SK-N-SH treated with all-trans-retinoic acid at 6 μM for 48 hours (cell line): ENCODE results near the gene MAML2.

Experiments
- ARNTL ChIP-seq: fragments of 450-650 bp; formaldehyde crosslinking; IDR thresholded peaks from 2 replicates; pipeline ENCODE4 v1.5.0; 2020; ENCODE audit warnings: low read depth, mild to moderate bottlenecking, moderate library complexity, borderline replicate concordance
- CREB5 ChIP-seq: fragments of 250-450 bp; sonication (Bioruptor Pico); IDR thresholded peaks from 2 replicates; pipeline ENCODE4 v1.5.1; 2020; ENCODE audit warnings: low read depth, mild to moderate bottlenecking, moderate library complexity
- ESRRG ChIP-seq: fragments of 250-450 bp; sonication (Bioruptor Pico); IDR thresholded peaks from 2 replicates; pipeline ENCODE4 v1.6.1; 2021; ENCODE audit warnings: mild to moderate bottlenecking
- ZFP3 ChIP-seq: fragments of 250-450 bp; sonication (Bioruptor Pico); IDR thresholded peaks from 2 replicates; pipeline ENCODE4 v1.5.0; 2020; ENCODE audit warnings: mild to moderate bottlenecking, moderate library complexity
- ZFP30 ChIP-seq: fragments of 450-650 bp; formaldehyde crosslinking; IDR thresholded peaks from 2 replicates; pipeline ENCODE4 v1.5.0; 2022; ENCODE audit warnings: mild to moderate bottlenecking, moderate library complexity
- ZNF565 ChIP-seq: fragments of 450-650 bp; formaldehyde crosslinking; conservative IDR thresholded peaks from 2 replicates; pipeline ENCODE4 v1.5.0; 2020; ENCODE audit warnings: low read depth, mild to moderate bottlenecking, moderate library complexity
- ZNF8 ChIP-seq: fragments of 450-650 bp; formaldehyde crosslinking; IDR thresholded peaks from 2 replicates; pipeline ENCODE4 v1.5.0; 2020; ENCODE audit warnings: mild to moderate bottlenecking, moderate library complexity
- TF ChIP-seq, protein P1 (sequence below): fragments of 250-450 bp; sonication (Bioruptor Pico); IDR thresholded peaks from 2 replicates; pipeline ENCODE4 v1.5.0; 2020; ENCODE audit warnings: mild to moderate bottlenecking, moderate library complexity
- TF ChIP-seq, protein P2 (sequence below): fragments of 250-450 bp; sonication (Bioruptor Pico); IDR thresholded peaks from 2 replicates; pipeline ENCODE4 v1.5.1; 2021; ENCODE audit warnings: mild to moderate bottlenecking, moderate library complexity
- TF ChIP-seq, protein P3 (sequence below): fragments of 250-450 bp; sonication (Bioruptor Pico); IDR thresholded peaks from 2 replicates; pipeline ENCODE4 v1.8.0; 2020; ENCODE audit warnings: mild to moderate bottlenecking, moderate library complexity, borderline replicate concordance

GRCh38 chr11:96197801-96198701, 144.9 kb downstream of the MAML2 start:
- TF ChIP-seq, protein P1, sequence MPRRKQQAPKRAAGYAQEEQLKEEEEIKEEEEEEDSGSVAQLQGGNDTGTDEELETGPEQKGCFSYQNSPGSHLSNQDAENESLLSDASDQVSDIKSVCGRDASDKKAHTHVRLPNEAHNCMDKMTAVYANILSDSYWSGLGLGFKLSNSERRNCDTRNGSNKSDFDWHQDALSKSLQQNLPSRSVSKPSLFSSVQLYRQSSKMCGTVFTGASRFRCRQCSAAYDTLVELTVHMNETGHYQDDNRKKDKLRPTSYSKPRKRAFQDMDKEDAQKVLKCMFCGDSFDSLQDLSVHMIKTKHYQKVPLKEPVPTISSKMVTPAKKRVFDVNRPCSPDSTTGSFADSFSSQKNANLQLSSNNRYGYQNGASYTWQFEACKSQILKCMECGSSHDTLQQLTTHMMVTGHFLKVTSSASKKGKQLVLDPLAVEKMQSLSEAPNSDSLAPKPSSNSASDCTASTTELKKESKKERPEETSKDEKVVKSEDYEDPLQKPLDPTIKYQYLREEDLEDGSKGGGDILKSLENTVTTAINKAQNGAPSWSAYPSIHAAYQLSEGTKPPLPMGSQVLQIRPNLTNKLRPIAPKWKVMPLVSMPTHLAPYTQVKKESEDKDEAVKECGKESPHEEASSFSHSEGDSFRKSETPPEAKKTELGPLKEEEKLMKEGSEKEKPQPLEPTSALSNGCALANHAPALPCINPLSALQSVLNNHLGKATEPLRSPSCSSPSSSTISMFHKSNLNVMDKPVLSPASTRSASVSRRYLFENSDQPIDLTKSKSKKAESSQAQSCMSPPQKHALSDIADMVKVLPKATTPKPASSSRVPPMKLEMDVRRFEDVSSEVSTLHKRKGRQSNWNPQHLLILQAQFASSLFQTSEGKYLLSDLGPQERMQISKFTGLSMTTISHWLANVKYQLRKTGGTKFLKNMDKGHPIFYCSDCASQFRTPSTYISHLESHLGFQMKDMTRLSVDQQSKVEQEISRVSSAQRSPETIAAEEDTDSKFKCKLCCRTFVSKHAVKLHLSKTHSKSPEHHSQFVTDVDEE (CRISPR knock-in tag): no peak
- no peak for TF ChIP-seq ARNTL
- TF ChIP-seq ZFP30 (CRISPR knock-in tag): no peak
- TF ChIP-seq ZNF565: no peak
- no peak for TF ChIP-seq ZFP3
- no peak for TF ChIP-seq ZNF8
- TF ChIP-seq, protein P2, sequence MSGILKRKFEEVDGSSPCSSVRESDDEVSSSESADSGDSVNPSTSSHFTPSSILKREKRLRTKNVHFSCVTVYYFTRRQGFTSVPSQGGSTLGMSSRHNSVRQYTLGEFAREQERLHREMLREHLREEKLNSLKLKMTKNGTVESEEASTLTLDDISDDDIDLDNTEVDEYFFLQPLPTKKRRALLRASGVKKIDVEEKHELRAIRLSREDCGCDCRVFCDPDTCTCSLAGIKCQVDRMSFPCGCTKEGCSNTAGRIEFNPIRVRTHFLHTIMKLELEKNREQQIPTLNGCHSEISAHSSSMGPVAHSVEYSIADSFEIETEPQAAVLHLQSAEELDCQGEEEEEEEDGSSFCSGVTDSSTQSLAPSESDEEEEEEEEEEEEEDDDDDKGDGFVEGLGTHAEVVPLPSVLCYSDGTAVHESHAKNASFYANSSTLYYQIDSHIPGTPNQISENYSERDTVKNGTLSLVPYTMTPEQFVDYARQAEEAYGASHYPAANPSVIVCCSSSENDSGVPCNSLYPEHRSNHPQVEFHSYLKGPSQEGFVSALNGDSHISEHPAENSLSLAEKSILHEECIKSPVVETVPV (CRISPR knock-in tag): no peak
- no peak for TF ChIP-seq CREB5 (CRISPR knock-in tag)
- TF ChIP-seq, protein P3, sequence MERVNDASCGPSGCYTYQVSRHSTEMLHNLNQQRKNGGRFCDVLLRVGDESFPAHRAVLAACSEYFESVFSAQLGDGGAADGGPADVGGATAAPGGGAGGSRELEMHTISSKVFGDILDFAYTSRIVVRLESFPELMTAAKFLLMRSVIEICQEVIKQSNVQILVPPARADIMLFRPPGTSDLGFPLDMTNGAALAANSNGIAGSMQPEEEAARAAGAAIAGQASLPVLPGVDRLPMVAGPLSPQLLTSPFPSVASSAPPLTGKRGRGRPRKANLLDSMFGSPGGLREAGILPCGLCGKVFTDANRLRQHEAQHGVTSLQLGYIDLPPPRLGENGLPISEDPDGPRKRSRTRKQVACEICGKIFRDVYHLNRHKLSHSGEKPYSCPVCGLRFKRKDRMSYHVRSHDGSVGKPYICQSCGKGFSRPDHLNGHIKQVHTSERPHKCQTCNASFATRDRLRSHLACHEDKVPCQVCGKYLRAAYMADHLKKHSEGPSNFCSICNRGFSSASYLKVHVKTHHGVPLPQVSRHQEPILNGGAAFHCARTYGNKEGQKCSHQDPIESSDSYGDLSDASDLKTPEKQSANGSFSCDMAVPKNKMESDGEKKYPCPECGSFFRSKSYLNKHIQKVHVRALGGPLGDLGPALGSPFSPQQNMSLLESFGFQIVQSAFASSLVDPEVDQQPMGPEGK: no peak
- no peak for TF ChIP-seq ESRRG
